H1 (cell line): ENCODE data around the gene FOXP4. TPM values are rescaled to one million over a fixed set of nuclear protein-coding genes. Genes with fewer than 3 reads are reported as not detected.

ENCODE experiments used
- HDAC6 ChIP-seq: IDR thresholded peaks from one replicate; pipeline ENCODE4 v1.7.1; 2012; ENCODE audit warnings: low read depth, mild to moderate bottlenecking, inconsistent platforms, low read length, moderate library complexity
- SIN3A ChIP-seq, 2 experiments: IDR thresholded peaks in 1 of 2; conservative IDR thresholded peaks in 1 of 2; 2 replicates each; pipeline ENCODE4 v1.6.1; 2011 to 2012; ENCODE audit warnings: low read length in 2 of 2, improper control_type of control experiment in 1 of 2, low read depth in 1 of 2, mild to moderate bottlenecking in 1 of 2
- polyA plus RNA-seq, 7 experiments: library from polyadenylated mRNA; depleted of rRNA in 3 of 7; stranded (reverse) in 5 of 7; unstranded in 2 of 7; fragments of >200 nt in 5 of 7; fragments of 200-250 nt in 2 of 7; gene quantifications; 1 replicate in 5 of 7; 2 replicates in 1 of 7; 4 replicates in 1 of 7; pipeline versions ENCODE4 v1.2.1 to v1.2.3, GENCODE V29; 2011 to 2013; ENCODE audit warnings: missing spikeins in 2 of 7, mixed read lengths in 2 of 7
- total RNA-seq: library from RNA; stranded (reverse); fragmentation: NEBNext Ultra II Directional; extraction: Animal tissue kit (Norgen Biotek cat#: 25700); gene quantifications from 2 replicates; pipeline ENCODE4 v1.2.1, GENCODE V29; 2021

Gene FOXP4
- total and polyA plus RNA-seq, 2 of the 8 experiments (the other 6 are each of a cell fraction or from before 2014, with no cell fraction given) = 4.8 to 13.3 TPM

DNA sequence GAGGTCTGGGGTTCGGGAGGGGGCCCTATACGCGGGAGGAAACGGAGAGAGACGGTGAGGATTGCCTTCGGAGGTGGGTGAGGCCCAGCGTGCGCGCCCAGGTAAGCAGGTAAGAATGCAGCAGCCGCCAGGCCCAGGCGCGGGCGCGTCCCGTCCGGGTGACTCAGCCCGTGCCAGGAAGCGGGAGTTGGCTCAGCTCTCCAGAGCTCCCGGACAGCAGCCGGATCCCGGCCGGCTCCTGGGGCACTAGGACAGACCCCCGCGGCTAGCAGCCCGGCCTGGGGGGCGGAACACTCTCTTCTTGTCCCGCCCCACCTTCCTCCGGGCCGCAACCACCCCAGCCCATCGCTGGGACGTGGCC is 90.6 kb downstream of the FOXP4 start (continued):
- no peak for TF ChIP-seq HDAC6
- 0 out of 4 replicates have a peak, but pooled peaks of 1 of the 2 experiments have one; percentile 36 for TF ChIP-seq SIN3A (conservative IDR thresholded peaks at IDR 0.05 in 1 of 2, IDR thresholded peaks at IDR 0.05 in 1 of 2; ENCODE audit: low read depth in 1 of 2, low read length in 2 of 2)
